ENCODE data around the gene GUCD1. TPM values are rescaled to one million over a fixed set of nuclear protein-coding genes. Genes with fewer than 3 reads are reported as not detected.

GUCD1 gene
- total RNA-seq, 1 experiment from 2014 or later = 87.4 TPM

DNA sequence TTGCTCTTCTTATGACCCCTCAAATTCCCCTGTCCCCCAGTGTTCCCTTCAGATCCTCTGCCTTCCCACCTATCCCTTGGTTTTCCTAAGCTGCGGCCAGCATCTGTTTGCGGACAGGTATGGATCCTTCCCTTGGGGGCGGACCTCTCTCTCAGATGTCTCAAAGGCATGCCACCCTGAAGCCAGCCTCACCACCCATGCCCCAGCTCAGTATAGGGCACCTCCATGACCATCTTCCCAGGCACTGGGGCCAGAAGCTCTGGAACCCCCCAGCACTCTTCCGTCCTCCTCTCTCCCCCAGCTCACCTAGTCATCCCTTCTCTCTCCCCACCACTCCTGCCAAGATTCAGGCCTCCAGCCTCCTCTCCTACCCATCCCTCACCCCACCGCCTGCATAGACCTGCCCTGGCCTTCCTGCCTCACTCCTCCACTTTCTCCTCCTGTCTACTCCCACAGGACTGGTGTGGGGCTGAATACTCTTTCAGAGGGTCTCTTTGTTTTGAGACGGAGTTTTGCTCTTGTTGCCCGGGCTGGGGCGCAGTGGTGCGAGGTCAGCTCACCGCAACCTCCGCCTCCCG, 35.7 kb upstream of the GUCD1 start:
- H3K4ac ChIP-seq (ENCODE audit: low read depth, low read length) = no peak overlapping the region
- no peak overlapping the region for H2AFZ ChIP-seq (ENCODE audit: low read length)
- no peak overlapping the region for H4K5ac ChIP-seq (ENCODE audit: insufficient read length, low read depth, low read length)
- no peaks in the 10 kb centered on the region for H3K27me3 Mint-ChIP-seq (ENCODE audit: low read depth)
- TF ChIP-seq, protein P1, sequence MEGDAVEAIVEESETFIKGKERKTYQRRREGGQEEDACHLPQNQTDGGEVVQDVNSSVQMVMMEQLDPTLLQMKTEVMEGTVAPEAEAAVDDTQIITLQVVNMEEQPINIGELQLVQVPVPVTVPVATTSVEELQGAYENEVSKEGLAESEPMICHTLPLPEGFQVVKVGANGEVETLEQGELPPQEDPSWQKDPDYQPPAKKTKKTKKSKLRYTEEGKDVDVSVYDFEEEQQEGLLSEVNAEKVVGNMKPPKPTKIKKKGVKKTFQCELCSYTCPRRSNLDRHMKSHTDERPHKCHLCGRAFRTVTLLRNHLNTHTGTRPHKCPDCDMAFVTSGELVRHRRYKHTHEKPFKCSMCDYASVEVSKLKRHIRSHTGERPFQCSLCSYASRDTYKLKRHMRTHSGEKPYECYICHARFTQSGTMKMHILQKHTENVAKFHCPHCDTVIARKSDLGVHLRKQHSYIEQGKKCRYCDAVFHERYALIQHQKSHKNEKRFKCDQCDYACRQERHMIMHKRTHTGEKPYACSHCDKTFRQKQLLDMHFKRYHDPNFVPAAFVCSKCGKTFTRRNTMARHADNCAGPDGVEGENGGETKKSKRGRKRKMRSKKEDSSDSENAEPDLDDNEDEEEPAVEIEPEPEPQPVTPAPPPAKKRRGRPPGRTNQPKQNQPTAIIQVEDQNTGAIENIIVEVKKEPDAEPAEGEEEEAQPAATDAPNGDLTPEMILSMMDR (conservative IDR thresholded peaks at IDR 0.05) = no peak
- H3K23ac ChIP-seq (ENCODE audit: insufficient read length, low read depth, low read length) = no peak overlapping the region
- no peaks in the 10 kb centered on the region for H3K9me3 Mint-ChIP-seq
- no peak overlapping the region for H3T11ph ChIP-seq (ENCODE audit: low read length)
- H2BK5ac ChIP-seq (ENCODE audit: insufficient read length, low read length) = no peak overlapping the region
- H3K4me2 ChIP-seq (ENCODE audit: insufficient read depth, insufficient read length, low read length) = no peak overlapping the region
- H3K36me3 Mint-ChIP-seq (ENCODE audit: insufficient read depth in 1 of 3, low read depth in 3 of 3) = peaks cover 0 to 8% (median 7%) of the 10 kb centered on the region in 3 experiments; a peak in 3 of 7 replicates
- H3K18ac ChIP-seq (ENCODE audit: insufficient read length, low read depth, low read length) = no peak overlapping the region
- peak overlapping the region in 1 of 2 experiments; percentile 25; a peak in 2 of 5 replicates for H3K4me3 Mint-ChIP-seq
- H4K20me1 ChIP-seq (ENCODE audit: control insufficient read depth, insufficient read depth, insufficient read length) = no peaks in the 10 kb centered on the region
- H3K79me2 ChIP-seq (ENCODE audit: insufficient read depth, low read length) = no peaks in the 10 kb centered on the region
- no peak overlapping the region for H3K56ac ChIP-seq (ENCODE audit: insufficient read length, low read depth, low read length)
- no peak overlapping the region for H3K27ac ChIP-seq (ENCODE audit: insufficient read length, low read depth, low read length)
- DNase-seq = no peak
- H3K4me1 ChIP-seq (ENCODE audit: insufficient read depth, low read length) = no peaks in the 10 kb centered on the region
- no peaks in the 10 kb centered on the region for H3K23me2 ChIP-seq (ENCODE audit: insufficient read length, low read depth, low read length, poor library complexity, severe bottlenecking)
- no peaks in the 10 kb centered on the region for H3K27me3 ChIP-seq (ENCODE audit: insufficient read depth, low read length)
- H2BK12ac ChIP-seq (ENCODE audit: insufficient read length, low read depth, low read length) = no peak overlapping the region
- no peak overlapping the region for H3K9ac ChIP-seq (ENCODE audit: extremely low read depth, insufficient read length, low read length)
- peaks cover 5 to 26% of the 10 kb centered on the region in 2 experiments for H3K4me1 Mint-ChIP-seq
- H4K91ac ChIP-seq (ENCODE audit: insufficient read length, low read depth, low read length) = no peak overlapping the region
- H3K9me3 ChIP-seq (ENCODE audit: control insufficient read depth, low read depth, low read length) = no peaks in the 10 kb centered on the region
- H4K8ac ChIP-seq (replicated peaks; ENCODE audit: insufficient read length, low read depth, low read length) = no peak overlapping the region
- H3K14ac ChIP-seq (ENCODE audit: insufficient read depth, low read length) = no peak overlapping the region
- no peaks in the 10 kb centered on the region for H3K79me1 ChIP-seq (ENCODE audit: insufficient read depth, low read depth, low read length, poor library complexity, severe bottlenecking)
- peak overlapping the region in 1 of 3 experiments; percentile 16; a peak in 2 of 7 replicates for H3K27ac Mint-ChIP-seq
- no peak overlapping the region for H2BK20ac ChIP-seq (ENCODE audit: low read depth, low read length, poor library complexity, severe bottlenecking)
- H2BK15ac ChIP-seq (ENCODE audit: low read depth, low read length) = no peak overlapping the region
- no CpG with 5 or more reads among the region's 12 CpGs for WGBS (ENCODE audit: extremely low coverage, insufficient read length, low lambda C conversion rate)
- H2AK5ac ChIP-seq (ENCODE audit: insufficient read length, low read length) = no peak overlapping the region
- H2BK120ac ChIP-seq (ENCODE audit: low read depth, low read length, poor library complexity, severe bottlenecking) = no peak overlapping the region
